Activated CD8-positive, alpha-beta memory T cell treated with anti-CD3 and anti-CD28 coated beads, Interleukin-2, amount 50 U/mL, for 4 hours (primary cell): ENCODE measurements around the gene KLRF2.
A peak's percentile ranks its signal among the peaks of the same experiment; 100 is the strongest.

Source experiments
- DNase-seq: peaks from one replicate; pipeline ENCODE4 v3.0.0-alpha.2; 2020

Gene KLRF2

DNA sequence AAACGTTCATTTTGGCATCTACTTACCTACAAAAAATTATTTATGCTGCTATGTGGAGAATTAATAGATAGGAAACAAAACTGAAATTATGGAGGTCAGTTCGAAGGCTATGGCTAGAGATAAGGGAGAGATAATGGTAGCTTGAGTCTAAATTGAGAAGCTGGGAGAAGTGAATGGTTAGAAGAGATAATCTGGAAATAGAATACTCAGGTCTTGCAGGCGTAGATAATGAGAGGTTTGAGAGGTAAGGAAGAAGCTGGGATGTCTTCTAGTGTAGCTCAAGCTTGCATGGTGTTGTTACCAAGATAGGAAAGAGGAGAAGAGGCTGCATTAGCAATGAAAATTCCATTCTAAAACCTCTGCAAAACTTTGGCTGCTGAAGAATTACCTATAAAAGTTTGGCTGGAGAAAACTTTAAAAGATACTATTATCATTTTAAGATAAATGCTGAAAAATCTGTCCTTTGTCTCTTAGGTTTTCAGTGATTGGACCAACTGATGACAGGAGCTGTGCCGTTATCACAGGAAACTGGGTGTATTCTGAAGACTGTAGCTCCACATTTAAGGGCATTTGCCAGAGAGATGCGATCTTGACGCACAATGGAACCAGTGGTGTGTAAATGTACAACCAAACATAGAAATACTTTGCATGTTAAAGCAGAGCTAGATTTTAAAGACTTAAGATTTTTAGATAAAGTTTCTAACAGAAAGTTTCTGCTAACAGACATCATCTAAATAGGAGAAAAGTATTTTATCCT is 14.1 kb downstream of the KLRF2 start:
- no peak for DNase-seq

DNA sequence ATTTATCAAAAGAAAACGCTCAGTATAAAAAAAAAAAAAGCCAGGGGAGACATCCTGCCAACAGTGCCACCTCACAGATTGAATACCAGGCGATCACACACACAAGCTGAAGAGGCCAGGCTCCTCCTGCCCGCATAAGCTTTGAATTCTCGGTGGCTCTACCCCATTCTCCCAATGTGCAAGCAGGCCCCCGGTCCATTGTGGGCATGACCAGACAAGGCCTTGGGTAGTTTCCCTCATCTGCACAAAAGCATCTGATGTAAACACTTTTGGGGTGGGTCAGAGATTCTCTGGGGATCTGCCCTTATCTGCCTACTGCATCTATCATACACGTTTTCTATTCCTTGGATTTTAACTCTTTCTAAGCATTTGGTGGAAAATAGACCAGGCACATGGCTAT is 16.2 kb downstream of the KLRF2 start:
- DNase-seq, result no peak

DNA sequence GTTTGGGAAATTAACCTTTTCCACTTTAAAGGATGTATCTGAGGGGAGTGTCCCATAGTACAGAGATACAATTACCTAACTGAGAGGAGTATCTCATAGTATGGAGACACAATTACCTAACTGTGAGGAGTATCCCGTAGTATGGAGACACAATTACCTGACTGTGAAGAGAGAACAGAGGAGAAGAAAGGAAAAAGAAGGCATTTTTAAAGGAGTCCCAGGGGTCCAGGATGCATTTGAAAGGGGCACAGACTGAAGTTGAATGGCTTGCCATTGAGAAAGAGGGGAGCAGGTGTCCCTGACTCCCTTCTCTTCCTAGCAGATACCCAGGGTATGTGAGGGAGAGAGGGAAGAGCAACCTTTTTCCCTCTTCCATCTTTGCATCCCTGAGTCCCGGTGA is 17.9 kb downstream of the KLRF2 start:
- no peak for DNase-seq

DNA sequence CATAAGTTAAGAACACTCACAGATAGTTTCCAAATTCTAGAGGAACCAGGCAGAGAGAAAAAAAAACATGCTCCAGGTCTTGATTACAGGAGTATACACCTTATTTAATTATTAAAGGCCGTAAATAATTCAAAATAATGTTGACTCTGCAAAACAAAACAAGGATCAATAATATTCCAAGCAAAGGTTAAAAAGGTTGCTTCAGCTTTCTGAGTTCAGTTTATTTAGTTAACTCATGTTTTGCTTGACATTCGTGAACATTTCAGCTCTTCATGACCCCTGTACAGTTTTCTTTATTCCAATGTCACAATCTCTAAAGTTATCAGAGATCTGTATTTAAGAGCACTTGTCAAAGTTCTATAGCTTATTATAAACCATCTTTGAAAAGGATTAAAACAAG is 19.6 kb downstream of the KLRF2 start:
- DNase-seq, result no peak

DNA sequence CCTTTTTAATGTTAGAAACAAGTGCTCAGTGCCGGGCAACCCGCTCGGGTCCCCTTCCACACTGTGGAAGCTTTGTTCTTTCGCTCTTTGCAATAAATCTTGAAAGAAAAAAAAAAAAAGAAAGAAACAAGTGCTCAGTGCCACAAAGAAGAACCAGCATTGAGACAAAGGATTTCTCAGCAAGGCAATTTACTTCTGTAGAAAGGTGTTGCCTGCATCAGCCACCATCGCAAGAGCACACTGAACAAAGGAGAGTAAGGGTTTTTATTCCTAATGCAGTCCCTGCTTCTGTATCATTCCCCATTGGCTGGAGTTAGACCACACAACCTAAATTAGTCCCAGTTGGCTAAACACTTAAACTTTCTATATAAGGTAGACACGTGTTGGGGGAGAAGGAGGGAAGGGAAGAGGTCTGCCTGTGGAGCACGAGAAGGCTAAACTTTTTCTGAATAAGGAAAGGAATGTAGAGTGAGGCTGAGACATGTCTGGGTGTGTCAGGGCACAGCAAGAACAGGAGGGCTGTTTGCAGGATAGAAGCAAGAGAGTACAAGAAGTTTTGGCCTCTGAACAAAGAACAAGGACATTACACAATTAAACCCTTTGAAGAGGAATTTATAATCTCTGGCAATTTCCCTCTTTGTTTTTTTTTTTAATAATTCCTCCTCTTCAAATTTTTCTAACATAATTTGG is 21.4 kb downstream of the KLRF2 start:
- no peak for DNase-seq

DNA sequence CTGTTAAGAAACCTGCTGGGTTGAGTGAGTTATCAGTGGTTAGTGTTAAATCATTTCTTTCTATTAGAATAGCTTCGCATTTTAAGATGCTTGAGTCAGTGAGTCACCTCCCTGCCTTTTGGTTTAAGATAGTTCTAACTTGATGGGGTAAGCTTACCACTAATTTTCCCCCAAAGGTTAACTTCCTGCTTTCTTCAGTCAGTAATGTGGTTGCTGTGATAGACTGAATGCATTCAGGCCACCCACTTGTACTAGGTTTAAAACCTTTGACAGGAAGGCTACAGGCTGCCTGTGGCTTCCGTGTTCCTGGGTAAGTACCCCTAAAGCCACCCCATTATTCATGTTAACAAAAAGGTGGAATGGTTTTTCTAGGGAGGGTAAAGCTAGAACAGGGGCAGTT is 25.6 kb downstream of the KLRF2 start:
- peak; percentile 42 for DNase-seq

DNA sequence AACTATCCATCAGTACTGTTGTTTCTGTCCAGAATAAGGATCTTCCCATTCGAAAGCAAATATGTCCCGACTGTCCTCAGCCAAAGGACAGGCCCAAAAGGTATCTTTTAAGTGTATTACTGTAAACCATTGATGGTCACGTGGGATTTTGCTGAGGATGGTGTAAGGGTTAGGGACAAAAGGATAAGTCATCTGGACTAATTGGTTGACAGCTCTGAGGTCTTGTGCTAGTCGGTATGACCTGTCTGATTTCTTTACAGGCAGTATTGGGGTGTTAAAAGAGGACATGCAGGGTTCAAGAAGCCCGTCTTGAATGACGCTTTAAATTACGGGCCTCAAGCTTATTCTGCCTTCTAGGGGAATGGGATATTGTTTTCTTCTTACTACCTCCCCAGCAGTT is 26.5 kb downstream of the KLRF2 start:
- DNase-seq, result no peak

DNA sequence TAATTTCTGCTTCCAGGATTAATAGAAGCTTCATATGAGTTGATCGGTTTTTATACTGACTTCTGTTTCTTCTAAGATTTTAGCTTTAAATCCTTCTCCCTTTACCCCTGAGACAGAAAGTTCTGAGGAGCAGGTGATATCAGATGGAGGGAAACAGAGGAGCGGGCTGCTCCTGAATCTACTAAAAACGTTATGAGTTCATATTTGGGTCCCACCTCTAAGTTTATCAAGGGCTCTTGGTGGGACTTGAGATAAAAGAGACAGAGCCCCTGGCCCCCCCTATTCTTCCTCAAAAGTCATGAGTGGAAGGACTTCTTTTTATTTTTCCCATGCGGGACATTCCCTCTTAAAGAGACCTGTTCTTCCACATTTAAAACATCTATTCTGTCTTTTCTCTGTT is 27.1 kb downstream of the KLRF2 start:
- DNase-seq, result no peak

DNA sequence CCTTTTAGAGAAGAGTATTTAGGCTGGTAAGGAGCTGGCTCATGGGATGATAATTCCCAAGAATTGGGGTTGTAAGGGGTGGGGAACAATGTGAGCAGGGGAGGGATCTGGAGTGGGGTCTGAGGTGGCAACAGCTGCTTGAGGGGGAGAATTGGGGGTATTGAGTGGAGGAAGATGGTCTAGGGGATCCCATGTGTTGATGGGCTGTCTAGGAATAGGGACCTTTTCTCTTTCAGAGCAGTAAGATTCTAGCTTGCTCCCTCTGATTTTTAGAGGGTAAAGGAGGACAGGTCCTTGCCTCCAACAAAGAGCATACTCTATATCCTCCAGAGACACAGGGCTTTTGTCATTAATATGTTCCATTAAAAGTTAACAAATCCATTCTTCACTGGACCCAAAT is 28.4 kb downstream of the KLRF2 start:
- DNase-seq, result no peak

DNA sequence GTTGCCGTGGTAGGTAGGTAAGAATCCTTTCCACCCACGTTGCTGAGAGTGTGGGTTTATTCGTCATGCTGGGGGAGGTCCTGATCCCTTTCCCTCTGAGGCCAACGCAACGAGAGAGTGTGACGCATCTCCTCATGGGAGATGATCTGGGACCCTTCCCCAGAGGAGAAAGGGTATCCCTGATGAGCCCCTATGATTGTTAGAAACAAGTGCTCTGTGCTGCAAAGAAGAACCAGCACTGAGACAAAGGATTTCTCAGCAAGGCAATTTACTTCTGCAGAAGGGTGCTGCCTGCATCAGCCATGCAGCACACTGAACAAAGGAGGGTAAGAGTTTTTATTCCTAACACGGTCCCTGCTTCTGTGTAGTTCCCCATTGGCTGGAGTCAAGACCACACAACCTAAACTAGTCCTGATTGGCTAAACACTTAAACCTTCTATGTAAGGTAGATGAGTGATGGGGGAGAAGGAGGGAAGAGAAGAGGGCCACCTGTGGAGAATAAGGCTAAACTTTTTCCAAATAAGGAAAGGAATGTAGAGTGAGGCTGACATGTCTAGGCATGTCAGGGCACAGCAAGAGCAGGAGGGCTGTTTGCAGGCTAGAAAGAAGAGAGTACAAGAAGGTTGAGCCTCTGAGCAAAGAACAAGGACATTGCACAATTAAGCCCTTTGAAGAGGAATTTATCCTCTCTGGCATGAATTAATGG is 29.6 kb downstream of the KLRF2 start:
- DNase-seq, result no peak

DNA sequence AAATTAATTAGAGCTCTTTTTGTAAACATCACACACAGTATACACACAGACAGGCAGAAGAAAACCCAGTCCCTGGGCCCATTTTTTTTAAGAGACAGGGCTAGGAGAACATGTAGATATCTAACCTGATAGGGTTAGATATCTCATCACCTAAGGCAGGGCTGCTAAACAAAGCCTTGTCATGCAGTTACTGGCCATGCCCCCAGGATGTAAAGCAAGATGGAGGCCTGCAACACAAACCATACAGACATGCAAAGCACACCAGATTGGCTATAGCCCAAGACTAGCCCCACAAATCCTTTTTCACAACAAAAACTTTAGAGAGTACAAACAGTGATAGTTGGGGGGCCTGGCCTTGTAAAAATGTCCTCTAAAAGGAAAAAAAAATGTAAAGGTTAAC is 30.4 kb downstream of the KLRF2 start:
- DNase-seq, result no peak

DNA sequence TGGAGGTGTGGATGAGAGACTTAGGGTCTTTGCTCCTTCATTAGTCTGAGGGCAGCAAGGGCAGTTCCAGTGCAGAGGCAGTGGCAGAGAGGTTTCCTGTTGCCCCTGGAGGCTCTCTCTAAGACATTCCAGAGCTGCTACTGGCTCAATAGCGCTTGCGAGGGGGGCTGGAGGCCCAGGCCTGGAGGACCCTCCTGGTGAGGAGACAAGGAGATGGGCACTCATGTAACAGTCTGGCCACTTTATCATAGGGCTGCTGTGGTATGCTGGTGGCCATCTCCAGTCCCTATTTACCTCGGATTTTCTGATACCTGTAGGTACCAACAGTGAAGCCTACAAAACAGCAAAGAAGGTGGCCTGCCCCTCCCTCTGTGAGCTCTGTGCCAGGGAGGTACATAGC is 38.2 kb downstream of the KLRF2 start:
- no peak for DNase-seq

DNA sequence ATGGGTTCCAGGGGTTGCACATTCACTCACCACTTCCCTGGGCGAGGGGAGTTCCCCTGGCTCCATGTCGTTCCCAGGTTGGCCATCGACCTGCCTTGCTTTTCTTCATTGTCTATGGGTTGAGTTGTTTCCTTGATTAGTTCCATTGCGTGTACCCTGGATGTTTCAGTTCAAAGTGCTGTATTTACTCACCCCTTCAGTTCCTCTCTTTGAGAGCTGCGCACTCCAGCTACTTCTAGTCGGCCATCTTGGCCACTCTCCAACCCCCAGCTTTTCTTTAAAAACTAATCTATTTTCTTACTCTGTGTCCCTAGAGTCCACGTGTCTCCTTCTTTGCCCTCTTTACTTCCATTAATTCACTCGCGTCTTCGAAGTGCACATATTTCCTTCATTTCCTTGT is 39.2 kb downstream of the KLRF2 start:
- no peak for DNase-seq

DNA sequence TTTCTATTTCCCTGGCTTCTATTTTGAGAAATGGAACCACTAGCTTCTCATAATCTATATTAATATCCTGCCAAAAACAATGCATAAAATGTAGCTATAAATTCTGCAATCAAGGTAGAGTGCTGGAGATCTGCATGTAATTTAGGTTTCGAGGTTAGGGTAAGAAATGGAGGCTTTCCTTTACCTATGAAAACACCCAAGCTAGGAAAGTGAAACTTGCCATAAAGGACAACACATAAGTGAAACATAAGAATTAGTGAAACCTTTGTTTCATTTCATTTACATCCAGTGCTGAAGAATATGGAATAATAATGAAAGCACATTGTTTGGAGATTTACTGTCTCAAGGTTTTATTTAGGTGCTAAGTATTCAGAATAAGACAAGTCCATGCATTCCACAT is 41.1 kb downstream of the KLRF2 start:
- DNase-seq, result no peak

DNA sequence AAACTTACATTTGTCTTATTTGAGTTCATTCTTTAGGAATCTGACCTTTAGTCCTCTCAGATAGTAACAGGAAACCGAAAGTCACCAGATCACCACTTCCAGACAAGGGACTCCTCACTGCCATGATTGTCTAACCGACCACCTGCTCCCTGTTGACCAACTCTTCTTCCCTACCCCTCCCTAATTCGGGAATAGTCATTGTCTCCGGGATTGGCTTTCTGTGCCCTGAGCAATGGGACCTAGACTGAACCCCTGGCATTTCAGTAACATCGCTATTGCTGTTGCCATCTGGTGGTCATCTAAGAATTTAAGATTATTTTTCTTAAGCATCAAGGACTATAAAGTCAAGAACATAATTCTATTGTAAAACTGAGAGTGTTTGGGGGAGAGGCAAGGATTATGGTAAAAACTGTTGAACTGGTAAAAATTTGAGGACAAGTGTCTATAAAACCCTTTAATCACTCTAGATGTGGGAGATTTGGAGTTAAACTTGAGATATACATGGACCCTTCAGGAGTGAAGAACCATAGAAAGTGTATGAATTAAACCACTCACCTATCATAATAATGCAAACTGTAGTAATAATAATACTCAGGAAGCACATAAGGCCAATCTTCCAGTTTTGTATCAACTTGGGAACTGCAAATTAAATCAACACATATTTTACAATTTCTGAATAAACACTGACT is 44.6 kb downstream of the KLRF2 start:
- DNase-seq, result no peak

DNA sequence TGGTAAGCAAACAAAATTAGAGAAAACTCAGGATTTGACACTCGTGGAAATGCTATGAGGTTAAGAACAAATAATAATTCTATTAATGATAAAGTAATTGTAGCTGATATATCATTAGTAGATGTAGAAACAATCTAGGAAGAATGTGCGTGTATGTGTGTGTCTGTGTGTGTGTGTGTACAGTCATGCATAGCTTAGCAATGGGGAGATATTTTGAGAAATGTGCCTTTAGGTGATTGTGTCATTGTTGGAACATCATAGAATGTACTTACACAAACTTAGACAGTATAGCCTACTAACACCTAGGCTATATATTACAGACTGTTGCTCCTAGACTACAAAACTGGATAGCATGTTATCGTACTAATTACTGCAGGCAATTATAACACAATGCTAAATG is 45.6 kb downstream of the KLRF2 start:
- no peak for DNase-seq

DNA sequence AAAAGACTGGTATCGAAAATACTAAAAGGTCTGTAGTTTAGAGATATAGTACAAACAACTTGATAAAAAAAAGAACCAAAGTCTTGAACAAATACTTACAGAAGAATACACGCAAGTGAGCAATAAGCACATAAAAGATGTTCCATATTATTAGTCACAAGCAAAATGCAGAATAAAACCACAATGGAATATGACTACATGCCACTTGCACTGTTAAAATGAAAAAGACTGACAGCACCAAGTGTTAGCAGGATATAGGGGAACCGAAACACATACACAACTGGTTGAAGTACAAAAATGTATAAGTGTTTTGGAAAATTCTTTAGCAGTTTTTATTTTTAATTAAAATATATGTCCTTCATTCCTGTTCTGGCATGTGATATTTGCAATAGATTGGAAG is 47.3 kb downstream of the KLRF2 start:
- DNase-seq, result no peak

DNA sequence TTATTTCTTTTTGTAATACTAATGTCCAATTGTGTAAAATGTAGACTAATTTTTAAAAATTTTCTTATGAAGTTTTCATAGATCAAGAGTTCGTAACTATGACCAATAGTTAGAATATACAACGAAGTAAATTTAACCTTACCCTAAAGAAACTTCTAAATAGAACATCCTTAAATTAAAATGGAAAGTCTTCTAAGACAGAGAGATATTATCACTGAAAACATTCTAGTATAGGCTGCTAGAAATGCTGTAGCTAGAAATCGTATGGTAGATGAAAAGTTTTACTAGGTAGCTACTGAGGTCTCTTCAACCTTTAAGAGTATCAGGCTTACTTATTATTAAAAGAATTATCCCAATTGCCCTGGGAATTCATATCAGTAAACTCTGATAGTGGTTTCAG is 50.0 kb downstream of the KLRF2 start:
- no peak for DNase-seq

DNA sequence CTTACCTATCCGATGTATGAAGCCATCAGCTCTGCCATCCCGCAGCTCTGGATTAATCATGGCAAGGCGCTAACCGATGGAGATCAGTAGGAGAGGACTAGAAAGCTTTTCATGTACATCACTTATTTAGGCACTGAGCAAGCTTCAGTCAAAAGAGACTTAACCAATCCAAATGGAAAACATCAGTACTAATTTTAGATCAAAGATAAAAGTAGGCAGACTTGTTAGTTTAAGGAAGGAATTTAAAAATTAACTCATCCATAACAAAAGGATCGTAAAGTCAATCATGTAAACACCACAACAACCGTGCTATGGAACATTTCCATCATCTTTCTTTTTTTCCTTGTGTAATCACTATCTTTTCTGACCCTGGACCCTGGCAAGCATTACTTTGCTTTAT is 51.0 kb downstream of the KLRF2 start, which contains the start of gene CLEC2A:
Gene CLEC2A (minus strand): TSS at position 101 of the 400 bp plus-strand sequence. CDS start 41 bp downstream, at position 60.
- DNase-seq, result no peak

DNA sequence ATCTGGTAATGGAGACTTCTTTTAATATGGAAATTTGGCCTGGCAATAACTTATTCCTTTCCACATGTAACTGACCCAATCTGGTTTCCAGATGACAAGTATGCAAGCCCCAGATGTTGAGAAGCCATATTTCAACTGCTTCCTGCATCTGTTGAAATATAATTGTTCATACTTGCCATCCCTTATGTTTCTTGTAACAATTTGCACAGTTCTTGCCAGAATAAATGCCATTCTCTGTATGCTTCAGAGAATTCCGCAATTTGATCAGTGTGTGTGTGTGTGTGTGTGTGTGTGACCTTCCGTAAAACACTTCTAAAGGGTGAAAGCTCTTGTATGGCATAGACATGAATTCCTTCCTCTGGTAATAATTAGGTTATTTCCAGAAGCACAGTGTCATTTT is 52.7 kb downstream of the KLRF2 start:
- DNase-seq, result no peak

DNA sequence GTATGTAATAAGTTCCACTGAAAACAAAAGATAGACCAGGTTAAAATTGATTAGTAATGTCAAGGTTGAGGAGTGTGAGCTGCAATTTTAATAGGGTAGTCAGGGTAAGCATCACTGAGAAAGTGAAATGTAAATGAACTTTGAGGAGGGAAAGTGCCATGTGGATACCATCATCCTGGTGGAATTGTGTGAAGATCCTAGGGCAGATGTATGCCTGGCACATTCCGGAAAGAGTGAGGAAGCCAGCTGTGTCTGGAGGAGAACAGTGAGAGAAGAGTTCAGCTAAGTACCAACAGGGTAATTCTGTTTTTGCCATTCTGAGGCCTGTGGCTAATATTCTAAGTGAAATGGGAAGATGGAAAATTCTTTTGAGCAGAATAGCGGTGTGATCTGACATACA is 53.7 kb downstream of the KLRF2 start:
- no peak for DNase-seq

DNA sequence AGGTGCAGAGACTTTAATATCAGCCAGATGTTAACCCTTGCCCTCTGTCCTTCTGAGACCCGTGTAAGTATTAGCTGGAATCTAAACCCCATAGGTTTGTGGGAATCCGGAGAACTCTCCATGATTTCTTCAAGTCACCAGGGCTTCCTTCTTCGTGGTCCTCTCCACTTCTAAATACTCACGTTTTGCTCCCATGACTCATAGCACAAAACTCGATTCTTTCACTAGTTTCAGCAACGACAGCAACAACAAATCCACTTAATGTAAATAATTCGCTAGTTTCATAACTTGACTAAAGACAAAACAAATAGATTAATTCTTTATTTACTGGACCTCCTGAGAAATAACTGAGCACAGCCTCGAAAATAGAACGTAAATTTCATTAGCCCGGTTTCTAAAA is 55.3 kb downstream of the KLRF2 start:
- DNase-seq, result no peak

DNA sequence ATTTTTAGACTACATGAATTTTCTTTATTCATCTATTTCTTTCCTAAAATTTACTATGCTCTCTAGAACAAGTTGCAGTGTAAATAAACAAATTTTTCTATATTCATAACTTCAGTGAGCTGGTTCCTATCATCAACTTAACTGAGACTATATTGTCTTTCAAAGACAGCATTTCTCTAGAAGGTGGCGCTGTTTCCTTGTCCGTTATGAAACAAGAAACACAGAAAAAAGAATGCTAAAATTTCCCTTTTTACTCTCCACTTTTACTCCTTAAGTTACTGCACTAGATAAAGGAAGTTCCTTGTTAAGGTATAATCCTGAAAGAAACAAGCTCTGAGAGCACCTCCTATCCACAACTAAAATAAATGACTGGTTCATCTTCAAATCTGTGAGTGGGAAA is 59.1 kb downstream of the KLRF2 start:
- no peak for DNase-seq

DNA sequence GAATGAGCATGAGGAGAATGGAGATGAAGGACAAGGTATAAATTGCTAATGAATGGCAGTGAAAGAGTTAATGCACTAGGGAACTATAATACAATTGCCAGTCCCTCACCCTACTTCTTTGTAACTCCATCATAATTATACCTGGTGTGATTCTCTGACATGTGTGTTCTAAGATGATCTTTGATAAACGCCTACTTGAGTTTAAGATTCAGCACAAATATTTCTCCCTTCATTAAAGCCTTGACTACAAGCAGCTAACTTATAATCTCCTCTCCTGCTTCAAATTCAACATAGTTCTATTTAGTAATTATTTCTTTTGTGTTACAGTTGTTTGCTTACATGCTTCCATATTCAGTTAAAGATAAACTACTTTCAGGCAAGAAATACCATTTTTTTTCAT is 60.5 kb downstream of the KLRF2 start:
- no peak for DNase-seq
